ENCODE results near the gene EPX. TPM values are rescaled to one million over a fixed set of nuclear protein-coding genes. Genes with fewer than 3 reads are reported as not detected.

The EPX gene
- polyA plus RNA-seq, 1 experiment = not detected

- Histone ChIP-seq H3K27ac (ENCODE audit: low read depth, low read length) (no peak overlapping the region), H3K4me3 (ENCODE audit: low read depth, low read length) (no peak overlapping the region), H3K9me3 (ENCODE audit: control insufficient read depth, insufficient read depth, low read length) (no peaks in the 10 kb centered on the region), H3K27me3 (ENCODE audit: control insufficient read depth, insufficient read depth, low read length) (peaks cover 24% of the 10 kb centered on the region)
- ChIA-PET CTCF (interaction anchor here (4.4 kb wide), 1 partner anchor 14 kb away, joined by 28 read pairs; no protein-coding TSS in a partner anchor), POLR2A (no interaction called here)
- TF ChIP-seq CTCF (IDR thresholded peaks at IDR 0.05; ENCODE audit: low read depth, low read length) = no peak
- no peak for DNase-seq (ENCODE audit: low read depth, low spot score)
Observed at GRCh38 chr17:58235821-58236220, 43.3 kb downstream of the EPX start.

- no peak for TF ChIP-seq CTCF (IDR thresholded peaks at IDR 0.05; ENCODE audit: low read depth, low read length)
- CTCF ChIA-PET = interaction anchor here (4.4 kb wide), 1 partner anchor 13 kb away, joined by 28 read pairs; no protein-coding TSS in a partner anchor
- POLR2A ChIA-PET = no interaction called here
Observed at GRCh38 chr17:58236394-58236793, 43.9 kb downstream of the EPX start.

GRCh38 chr17:58238147-58238634 is 45.7 kb downstream of the EPX start, which contains the start of gene LPO:
Gene LPO, plus strand, starts transcription at chr17:58238584. Its CDS starts 4,396 bp downstream, at chr17:58242980.
- no peak for DNase-seq (ENCODE audit: low read depth, low spot score)
- no peak for TF ChIP-seq CTCF (IDR thresholded peaks at IDR 0.05; ENCODE audit: low read depth, low read length)
- POLR2A ChIA-PET = no interaction called here
- no peak within 1 kb of the TSS for H3K4me3 ChIP-seq (ENCODE audit: low read depth, low read length)
- H3K27me3 ChIP-seq (ENCODE audit: control insufficient read depth, insufficient read depth, low read length) = peaks cover 40% of the 10 kb centered on the region
- H3K9me3 ChIP-seq (ENCODE audit: control insufficient read depth, insufficient read depth, low read length) = no peaks in the 10 kb centered on the region
- CTCF ChIA-PET = interaction anchor here (0.8 to 4.4 kb wide), 3 partner anchors 9 to 19 kb away, joined by 4 to 28 read pairs (median 7); partner anchors contain the start of gene MKS1
- no peak within 1 kb of the TSS for H3K27ac ChIP-seq (ENCODE audit: low read depth, low read length)

More at GRCh38 chr17:58236394-58236793, 43.9 kb downstream of the EPX start:
- H3K27me3 ChIP-seq (ENCODE audit: control insufficient read depth, insufficient read depth, low read length) = peaks cover 29% of the 10 kb centered on the region
- no peak overlapping the region for H3K4me3 ChIP-seq (ENCODE audit: low read depth, low read length)
- no peaks in the 10 kb centered on the region for H3K9me3 ChIP-seq (ENCODE audit: control insufficient read depth, insufficient read depth, low read length)
- no peak overlapping the region for H3K27ac ChIP-seq (ENCODE audit: low read depth, low read length)
- no peak for DNase-seq (ENCODE audit: low read depth, low spot score)

- no peak for DNase-seq (ENCODE audit: low read depth, low spot score)
- H3K27me3 ChIP-seq (ENCODE audit: control insufficient read depth, insufficient read depth, low read length) = peaks cover 44% of the 10 kb centered on the region
- no peak overlapping the region for H3K4me3 ChIP-seq (ENCODE audit: low read depth, low read length)
- no peaks in the 10 kb centered on the region for H3K9me3 ChIP-seq (ENCODE audit: control insufficient read depth, insufficient read depth, low read length)
- H3K27ac ChIP-seq (ENCODE audit: low read depth, low read length) = no peak overlapping the region
- POLR2A ChIA-PET = no interaction called here
- TF ChIP-seq CTCF (IDR thresholded peaks at IDR 0.05; ENCODE audit: low read depth, low read length) = no peak
- CTCF ChIA-PET = no interaction called here
Observed at GRCh38 chr17:58239987-58240386, 47.5 kb downstream of the EPX start.

- no peak for DNase-seq (ENCODE audit: low read depth, low spot score)
- Histone ChIP-seq H3K9me3 (ENCODE audit: control insufficient read depth, insufficient read depth, low read length) (no peaks in the 10 kb centered on the region), H3K27me3 (ENCODE audit: control insufficient read depth, insufficient read depth, low read length) (peaks cover 43% of the 10 kb centered on the region), H3K4me3 (ENCODE audit: low read depth, low read length) (no peak overlapping the region), H3K27ac (ENCODE audit: low read depth, low read length) (no peak overlapping the region)
- POLR2A ChIA-PET = no interaction called here
- CTCF ChIA-PET = interaction anchor here (0.6 kb wide), 1 partner anchor 15 kb away, joined by 3 read pairs; no protein-coding TSS in a partner anchor
- TF ChIP-seq CTCF (IDR thresholded peaks at IDR 0.05; ENCODE audit: low read depth, low read length) = no peak
Observed at GRCh38 chr17:58242171-58242784, 49.8 kb downstream of the EPX start.
